Measurements from ENCODE around the gene FRMD4A. TPM values are rescaled to one million over a fixed set of nuclear protein-coding genes. Genes with fewer than 3 reads are reported as not detected.

The FRMD4A gene
- total and polyA plus RNA-seq, 5 donors from 2014 or later = 0.34 to 2.4 (median 0.54) TPM

- Mint-ChIP-seq H3K4me1 (peaks cover 10 to 23% (median 17%) of the 10 kb centered on the region in 4 donors), H3K36me3 (no peaks in the 10 kb centered on the region), H3K4me3 (peak overlapping the region in 1 of 4 donors; percentile 37), H3K9me3 (peaks cover 0 to 4% (median 0%) of the 10 kb centered on the region in 7 donors), H3K27ac (no peak overlapping the region), H3K27me3 (peaks cover 68% of the 10 kb centered on the region)
- no peak overlapping the region for H3K27ac ChIP-seq (ENCODE audit: insufficient read depth, low read length, poor library complexity, severe bottlenecking)
- peaks cover 16% of the 10 kb centered on the region for H3K4me1 ChIP-seq (ENCODE audit: control insufficient read depth, insufficient read depth, low read length, poor library complexity, severe bottlenecking)
- ATAC-seq (ENCODE audit: low read depth in 2 of 2) (no peak), DNase-seq (no peak)
- H3K9me3 ChIP-seq (ENCODE audit: control insufficient read depth in 2 of 2, low read length in 2 of 2) = peaks cover 0 to 1% of the 10 kb centered on the region in 2 experiments
- H3K4me3 ChIP-seq (ENCODE audit: low read depth, low read length) = no peak overlapping the region
- H3K36me3 ChIP-seq (ENCODE audit: control insufficient read depth, insufficient read depth, low read length) = no peaks in the 10 kb centered on the region
- H3K27me3 ChIP-seq (ENCODE audit: control insufficient read depth, insufficient read depth, low read length) = peaks cover 32% of the 10 kb centered on the region
Measured at GRCh38 chr10:14182781-14183180, 147.9 kb downstream of the FRMD4A start.

GRCh38 chr10:14181567-14181936, 149.2 kb downstream of the FRMD4A start:
- Histone ChIP-seq H3K36me3 (ENCODE audit: control insufficient read depth, insufficient read depth, low read length) (no peaks in the 10 kb centered on the region), H3K4me3 (ENCODE audit: low read depth, low read length) (no peak overlapping the region), H3K9me3 (ENCODE audit: control insufficient read depth in 2 of 2, low read length in 2 of 2) (peaks cover 0 to 1% of the 10 kb centered on the region in 2 experiments), H3K4me1 (ENCODE audit: control insufficient read depth, insufficient read depth, low read length, poor library complexity, severe bottlenecking) (peaks cover 16% of the 10 kb centered on the region), H3K27ac (ENCODE audit: insufficient read depth, low read length, poor library complexity, severe bottlenecking) (no peak overlapping the region), H3K27me3 (ENCODE audit: control insufficient read depth, insufficient read depth, low read length) (peaks cover 39% of the 10 kb centered on the region)
- Mint-ChIP-seq H3K36me3 (no peaks in the 10 kb centered on the region), H3K4me1 (peaks cover 10 to 20% (median 17%) of the 10 kb centered on the region in 4 donors), H3K27me3 (peaks cover 78% of the 10 kb centered on the region), H3K9me3 (peaks cover 0 to 8% (median 0%) of the 10 kb centered on the region in 7 donors), H3K27ac (no peak overlapping the region), H3K4me3 (no peak overlapping the region)
- ATAC-seq (ENCODE audit: low read depth in 2 of 2) (no peak), DNase-seq (no peak)

- no peak overlapping the region for H3K4me3 ChIP-seq (ENCODE audit: low read depth, low read length)
- peaks cover 0 to 9% (median 0%) of the 10 kb centered on the region in 7 donors for H3K9me3 Mint-ChIP-seq
- H3K4me1 Mint-ChIP-seq = peaks cover 10 to 15% (median 13%) of the 10 kb centered on the region in 4 donors
- no peak overlapping the region for H3K4me3 Mint-ChIP-seq
- H3K9me3 ChIP-seq (ENCODE audit: control insufficient read depth in 2 of 2, low read length in 2 of 2) = peaks cover 0 to 1% of the 10 kb centered on the region in 2 experiments
- H3K27me3 ChIP-seq (ENCODE audit: control insufficient read depth, insufficient read depth, low read length) = peaks cover 40% of the 10 kb centered on the region
- peaks cover 78% of the 10 kb centered on the region for H3K27me3 Mint-ChIP-seq
- no peaks in the 10 kb centered on the region for H3K36me3 Mint-ChIP-seq
- H3K27ac ChIP-seq (ENCODE audit: insufficient read depth, low read length, poor library complexity, severe bottlenecking) = no peak overlapping the region
- no peak for DNase-seq
- peaks cover 16% of the 10 kb centered on the region for H3K4me1 ChIP-seq (ENCODE audit: control insufficient read depth, insufficient read depth, low read length, poor library complexity, severe bottlenecking)
- no peak overlapping the region for H3K27ac Mint-ChIP-seq
- ATAC-seq (ENCODE audit: low read depth in 2 of 2) = no peak
- H3K36me3 ChIP-seq (ENCODE audit: control insufficient read depth, insufficient read depth, low read length) = no peaks in the 10 kb centered on the region
Measured at GRCh38 chr10:14180911-14181566, 149.7 kb downstream of the FRMD4A start.

- DNase-seq = no peak
- Mint-ChIP-seq H3K27ac (no peak overlapping the region), H3K9me3 (peaks cover 0 to 9% (median 1%) of the 10 kb centered on the region in 7 donors), H3K27me3 (peaks cover 87% of the 10 kb centered on the region), H3K36me3 (no peaks in the 10 kb centered on the region), H3K4me1 (peaks cover 0 to 3% (median 2%) of the 10 kb centered on the region in 4 donors), H3K4me3 (no peak overlapping the region)
- H3K27ac ChIP-seq (ENCODE audit: insufficient read depth, low read length, poor library complexity, severe bottlenecking) = no peak overlapping the region
- H3K27me3 ChIP-seq (ENCODE audit: control insufficient read depth, insufficient read depth, low read length) = peaks cover 56% of the 10 kb centered on the region
- no peak overlapping the region for H3K4me3 ChIP-seq (ENCODE audit: low read depth, low read length)
- H3K4me1 ChIP-seq (ENCODE audit: control insufficient read depth, insufficient read depth, low read length, poor library complexity, severe bottlenecking) = peaks cover 3% of the 10 kb centered on the region
- H3K9me3 ChIP-seq (ENCODE audit: control insufficient read depth in 2 of 2, low read length in 2 of 2) = peaks cover 0 to 1% of the 10 kb centered on the region in 2 experiments
- ATAC-seq (ENCODE audit: low read depth in 2 of 2) = no peak
- no peaks in the 10 kb centered on the region for H3K36me3 ChIP-seq (ENCODE audit: control insufficient read depth, insufficient read depth, low read length)
Measured at GRCh38 chr10:14179251-14179650, 151.5 kb downstream of the FRMD4A start.

GRCh38 chr10:14173706-14174594, 156.8 kb downstream of the FRMD4A start:
- Histone ChIP-seq H3K4me3 (ENCODE audit: low read depth, low read length) (peak overlapping the region; percentile 75), H3K27ac (ENCODE audit: insufficient read depth, low read length, poor library complexity, severe bottlenecking) (no peak overlapping the region), H3K36me3 (ENCODE audit: control insufficient read depth, insufficient read depth, low read length) (no peaks in the 10 kb centered on the region), H3K4me1 (ENCODE audit: control insufficient read depth, insufficient read depth, low read length, poor library complexity, severe bottlenecking) (peaks cover 13% of the 10 kb centered on the region), H3K27me3 (ENCODE audit: control insufficient read depth, insufficient read depth, low read length) (peaks cover 58% of the 10 kb centered on the region), H3K9me3 (ENCODE audit: control insufficient read depth in 2 of 2, low read length in 2 of 2) (no peaks in the 10 kb centered on the region)
- Mint-ChIP-seq H3K9me3 (peaks cover 0 to 5% (median 0%) of the 10 kb centered on the region in 7 donors), H3K27ac (peak overlapping the region in 2 of 3 donors; percentile 22 to 55), H3K4me1 (peaks cover 0 to 15% (median 7%) of the 10 kb centered on the region in 4 donors), H3K36me3 (no peaks in the 10 kb centered on the region), H3K4me3 (peak overlapping the region; percentile 33 to 89 (median 69)), H3K27me3 (peaks cover 78% of the 10 kb centered on the region)
- ATAC-seq (ENCODE audit: low read depth in 2 of 2) (peak; percentile 28 to 39), DNase-seq (peak in 1 of 3 donors; percentile 16)

GRCh38 chr10:14173391-14173705, 157.4 kb downstream of the FRMD4A start:
- H3K27ac Mint-ChIP-seq = peak overlapping the region in 2 of 3 donors; percentile 22 to 55
- peak; percentile 44 to 54 for ATAC-seq (ENCODE audit: low read depth in 2 of 2)

GRCh38 chr10:14172336-14172950, 158.3 kb downstream of the FRMD4A start:
- H3K4me1 Mint-ChIP-seq = peaks cover 0 to 15% (median 7%) of the 10 kb centered on the region in 4 donors
- H3K27me3 ChIP-seq (ENCODE audit: control insufficient read depth, insufficient read depth, low read length) = peaks cover 52% of the 10 kb centered on the region
- no peaks in the 10 kb centered on the region for H3K36me3 ChIP-seq (ENCODE audit: control insufficient read depth, insufficient read depth, low read length)
- no peaks in the 10 kb centered on the region for H3K36me3 Mint-ChIP-seq
- H3K9me3 ChIP-seq (ENCODE audit: control insufficient read depth in 2 of 2, low read length in 2 of 2) = no peaks in the 10 kb centered on the region
- peaks cover 63% of the 10 kb centered on the region for H3K27me3 Mint-ChIP-seq
- H3K4me1 ChIP-seq (ENCODE audit: control insufficient read depth, insufficient read depth, low read length, poor library complexity, severe bottlenecking) = peaks cover 13% of the 10 kb centered on the region
- ATAC-seq (ENCODE audit: low read depth in 2 of 2) (no peak), DNase-seq (no peak)
- H3K9me3 Mint-ChIP-seq = peaks cover 0 to 5% (median 0%) of the 10 kb centered on the region in 7 donors
- H3K4me3 ChIP-seq (ENCODE audit: low read depth, low read length) = no peak overlapping the region
- no peak overlapping the region for H3K27ac ChIP-seq (ENCODE audit: insufficient read depth, low read length, poor library complexity, severe bottlenecking)
- no peak overlapping the region for H3K27ac Mint-ChIP-seq
- H3K4me3 Mint-ChIP-seq = no peak overlapping the region

More at GRCh38 chr10:14173391-14173705, 157.4 kb downstream of the FRMD4A start:
- Mint-ChIP-seq H3K4me3 (peak overlapping the region in 3 of 4 donors; percentile 52 to 89 (median 86)), H3K27me3 (peaks cover 72% of the 10 kb centered on the region), H3K9me3 (peaks cover 0 to 5% (median 0%) of the 10 kb centered on the region in 7 donors), H3K4me1 (peaks cover 0 to 15% (median 7%) of the 10 kb centered on the region in 4 donors), H3K36me3 (no peaks in the 10 kb centered on the region)
- Histone ChIP-seq H3K27me3 (ENCODE audit: control insufficient read depth, insufficient read depth, low read length) (peaks cover 58% of the 10 kb centered on the region), H3K27ac (ENCODE audit: insufficient read depth, low read length, poor library complexity, severe bottlenecking) (no peak overlapping the region), H3K9me3 (ENCODE audit: control insufficient read depth in 2 of 2, low read length in 2 of 2) (no peaks in the 10 kb centered on the region), H3K4me1 (ENCODE audit: control insufficient read depth, insufficient read depth, low read length, poor library complexity, severe bottlenecking) (peaks cover 13% of the 10 kb centered on the region), H3K36me3 (ENCODE audit: control insufficient read depth, insufficient read depth, low read length) (no peaks in the 10 kb centered on the region), H3K4me3 (ENCODE audit: low read depth, low read length) (peak overlapping the region; percentile 75)
- peak in 1 of 3 donors; percentile 12 for DNase-seq
